ENCODE results near the gene EDIL3. TPM values are rescaled to one million over a fixed set of nuclear protein-coding genes. Genes with fewer than 3 reads are reported as not detected.

Gene EDIL3
- total and polyA plus RNA-seq, 4 donors, result 8.3 to 66.0 (median 11.0) TPM

- 85 to 91% methylated on average over 6 of the region's 6 CpGs for WGBS, 2 donors
- no peak for TF ChIP-seq CTCF (IDR thresholded peaks at IDR 0.05; ENCODE audit: control extremely low read depth, extremely low read depth)
- Histone ChIP-seq H3K9ac (ENCODE audit: insufficient read depth in 1 of 2, low read length in 2 of 2) (no peak overlapping the region), H3K9me3 (ENCODE audit: control insufficient read depth in 4 of 4, insufficient read depth in 3 of 4, low read length in 3 of 4) (peaks cover 0 to 3% (median 0%) of the 10 kb centered on the region in 4 donors), H3K36me3 (ENCODE audit: control insufficient read depth in 4 of 4, insufficient read depth in 4 of 4, low read length in 4 of 4) (no peaks in the 10 kb centered on the region), H3K27me3 (ENCODE audit: control insufficient read depth in 3 of 3, insufficient read depth in 3 of 3, low read length in 2 of 3) (no peaks in the 10 kb centered on the region), H3K4me3 (no peak overlapping the region), H3K27ac (ENCODE audit: low read depth in 1 of 2, low read length in 1 of 2) (no peak overlapping the region), H3K4me1 (ENCODE audit: control insufficient read depth in 5 of 5, insufficient read depth in 5 of 5, low read length in 5 of 5) (no peaks in the 10 kb centered on the region)
- DNase-seq, result no peak
- no peak for ATAC-seq (ENCODE audit: insufficient read depth, low FRiP score)
Measured at GRCh38 chr5:83946516-83946915, 438.2 kb downstream of the EDIL3 start.

GRCh38 chr5:83942155-83942554, 442.5 kb downstream of the EDIL3 start:
- no peaks in the 10 kb centered on the region for H3K27me3 ChIP-seq (ENCODE audit: control insufficient read depth in 3 of 3, insufficient read depth in 3 of 3, low read length in 2 of 3)
- 79 to 88% methylated on average over 1 of the region's 1 CpG for WGBS, 2 donors
- H3K27ac ChIP-seq (ENCODE audit: low read depth in 1 of 2, low read length in 1 of 2), result no peak overlapping the region
- no peak overlapping the region for H3K4me3 ChIP-seq
- no peaks in the 10 kb centered on the region for H3K36me3 ChIP-seq (ENCODE audit: control insufficient read depth in 4 of 4, insufficient read depth in 4 of 4, low read length in 4 of 4)
- no peak for TF ChIP-seq CTCF (IDR thresholded peaks at IDR 0.05; ENCODE audit: control extremely low read depth, extremely low read depth)
- ATAC-seq (ENCODE audit: insufficient read depth, low FRiP score), result no peak
- DNase-seq, result no peak
- no peaks in the 10 kb centered on the region for H3K4me1 ChIP-seq (ENCODE audit: control insufficient read depth in 5 of 5, insufficient read depth in 5 of 5, low read length in 5 of 5)
- peaks cover 0 to 3% (median 0%) of the 10 kb centered on the region in 4 donors for H3K9me3 ChIP-seq (ENCODE audit: control insufficient read depth in 4 of 4, insufficient read depth in 3 of 4, low read length in 3 of 4)
- no peak overlapping the region for H3K9ac ChIP-seq (ENCODE audit: insufficient read depth in 1 of 2, low read length in 2 of 2)

- H3K4me1 ChIP-seq (ENCODE audit: control insufficient read depth in 5 of 5, insufficient read depth in 5 of 5, low read length in 5 of 5), result no peaks in the 10 kb centered on the region
- TF ChIP-seq CTCF (IDR thresholded peaks at IDR 0.05; ENCODE audit: control extremely low read depth, extremely low read depth), result no peak
- no peak overlapping the region for H3K4me3 ChIP-seq
- WGBS, 2 donors, result 45 to 62% methylated on average over 1 of the region's 1 CpG
- no peaks in the 10 kb centered on the region for H3K9me3 ChIP-seq (ENCODE audit: control insufficient read depth in 4 of 4, insufficient read depth in 3 of 4, low read length in 3 of 4)
- no peaks in the 10 kb centered on the region for H3K36me3 ChIP-seq (ENCODE audit: control insufficient read depth in 4 of 4, insufficient read depth in 4 of 4, low read length in 4 of 4)
- no peak overlapping the region for H3K27ac ChIP-seq (ENCODE audit: low read depth in 1 of 2, low read length in 1 of 2)
- ATAC-seq (ENCODE audit: insufficient read depth, low FRiP score) (no peak), DNase-seq (no peak)
- H3K9ac ChIP-seq (ENCODE audit: insufficient read depth in 1 of 2, low read length in 2 of 2), result no peak overlapping the region
- no peaks in the 10 kb centered on the region for H3K27me3 ChIP-seq (ENCODE audit: control insufficient read depth in 3 of 3, insufficient read depth in 3 of 3, low read length in 2 of 3)
Measured at GRCh38 chr5:83937837-83938236, 446.8 kb downstream of the EDIL3 start.

GRCh38 chr5:83931969-83932368, 452.7 kb downstream of the EDIL3 start:
- Histone ChIP-seq H3K4me1 (ENCODE audit: control insufficient read depth in 5 of 5, insufficient read depth in 5 of 5, low read length in 5 of 5) (no peaks in the 10 kb centered on the region), H3K4me3 (no peak overlapping the region), H3K9me3 (ENCODE audit: control insufficient read depth in 4 of 4, insufficient read depth in 3 of 4, low read length in 3 of 4) (no peaks in the 10 kb centered on the region), H3K36me3 (ENCODE audit: control insufficient read depth in 4 of 4, insufficient read depth in 4 of 4, low read length in 4 of 4) (no peaks in the 10 kb centered on the region), H3K27ac (ENCODE audit: low read depth in 1 of 2, low read length in 1 of 2) (no peak overlapping the region), H3K9ac (ENCODE audit: insufficient read depth in 1 of 2, low read length in 2 of 2) (no peak overlapping the region), H3K27me3 (ENCODE audit: control insufficient read depth in 3 of 3, insufficient read depth in 3 of 3, low read length in 2 of 3) (no peaks in the 10 kb centered on the region)
- no peak for ATAC-seq (ENCODE audit: insufficient read depth, low FRiP score)
- DNase-seq, result peak in 1 of 3 donors; percentile 20
- no peak for TF ChIP-seq CTCF (IDR thresholded peaks at IDR 0.05; ENCODE audit: control extremely low read depth, extremely low read depth)

All from lung (tissue), 12 donors.